COLO668 (cell line): ENCODE measurements around the gene ZFR2.
"Not testable (repeated sequence)": the region's sequence is repeated elsewhere in the genome, so short reads cannot be mapped to it uniquely, and the experiment has no call there.

ENCODE experiments used
- DNase-seq: peaks from one replicate; lab custom pipeline; 2025; ENCODE audit not compliant: unreplicated experiment; lab: John Stamatoyannopoulos, UW

Gene ZFR2

GRCh38 chr19:3757705-3758104 is 111.1 kb downstream of the ZFR2 start:
- not testable (repeated sequence) for DNase-seq
